ENCODE data around the gene CTNND2.
A peak's percentile ranks its signal among the peaks of the same experiment; 100 is the strongest.

Gene CTNND2

GRCh38 chr5:11904265-11904906, at the start of gene CTNND2:
CTNND2 (minus strand) TSS chr5:11904446; CDS start chr5:11903853, 593 bp downstream.
- peak; percentile 21 for DNase-seq (ENCODE audit: low read depth)

- no peak for DNase-seq (ENCODE audit: low read depth)
These were observed 42.1 kb upstream of the CTNND2 start for GRCh38 chr5:11946317-11946716.

GRCh38 chr5:11941566-11941965, 37.3 kb upstream of the CTNND2 start:
- DNase-seq (ENCODE audit: low read depth) = no peak

GRCh38 chr5:11931638-11932037, 27.4 kb upstream of the CTNND2 start:
- DNase-seq (ENCODE audit: low read depth) = no peak

GRCh38 chr5:11928909-11929308, 24.7 kb upstream of the CTNND2 start:
- DNase-seq (ENCODE audit: low read depth) = no peak

- no peak for DNase-seq (ENCODE audit: low read depth)
These were observed 21.5 kb upstream of the CTNND2 start for GRCh38 chr5:11925701-11926100.

- no peak for DNase-seq (ENCODE audit: low read depth)
These were observed 18.1 kb upstream of the CTNND2 start for GRCh38 chr5:11922394-11922793.

GRCh38 chr5:11918463-11919045, 14.3 kb upstream of the CTNND2 start:
- no peak for DNase-seq (ENCODE audit: low read depth)

GRCh38 chr5:11909471-11909870, 5.2 kb upstream of the CTNND2 start:
- DNase-seq (ENCODE audit: low read depth) = no peak

- no peak for DNase-seq (ENCODE audit: low read depth)
These were observed 2.3 kb upstream of the CTNND2 start for GRCh38 chr5:11906497-11906896.

GRCh38 chr5:11905206-11905605, 960 bp upstream of the CTNND2 start:
- no peak for DNase-seq (ENCODE audit: low read depth)

- peak; percentile 13 for DNase-seq (ENCODE audit: low read depth)
These were observed 507 bp downstream of the CTNND2 start for GRCh38 chr5:11903614-11904264.

- DNase-seq (ENCODE audit: low read depth) = no peak
These were observed 1.1 kb downstream of the CTNND2 start for GRCh38 chr5:11903121-11903613.

GRCh38 chr5:11902201-11902619, 2.0 kb downstream of the CTNND2 start:
- no peak for DNase-seq (ENCODE audit: low read depth)

- no peak for DNase-seq (ENCODE audit: low read depth)
These were observed 5.5 kb downstream of the CTNND2 start for GRCh38 chr5:11898787-11899186.

GRCh38 chr5:11897781-11898180, 6.5 kb downstream of the CTNND2 start:
- DNase-seq (ENCODE audit: low read depth) = no peak

- no peak for DNase-seq (ENCODE audit: low read depth)
These were observed 9.3 kb downstream of the CTNND2 start for GRCh38 chr5:11894992-11895391.

- DNase-seq (ENCODE audit: low read depth) = no peak
These were observed 11.4 kb downstream of the CTNND2 start for GRCh38 chr5:11892832-11893231.

GRCh38 chr5:11890777-11891176, 13.5 kb downstream of the CTNND2 start:
- DNase-seq (ENCODE audit: low read depth) = no peak

GRCh38 chr5:11888221-11888620, 16.0 kb downstream of the CTNND2 start:
- DNase-seq (ENCODE audit: low read depth) = no peak

- DNase-seq (ENCODE audit: low read depth) = no peak
These were observed 25.4 kb downstream of the CTNND2 start for GRCh38 chr5:11878814-11879213.

GRCh38 chr5:11873587-11873986, 30.7 kb downstream of the CTNND2 start:
- DNase-seq (ENCODE audit: low read depth) = no peak

GRCh38 chr5:11869203-11869602, 35.0 kb downstream of the CTNND2 start:
- DNase-seq (ENCODE audit: low read depth) = no peak
